ENCODE data around the gene BRD3OS. TPM values are rescaled to one million over a fixed set of nuclear protein-coding genes. Genes with fewer than 3 reads are reported as not detected.
A peak's percentile ranks its signal among the peaks of the same experiment; 100 is the strongest.

Gene BRD3OS
- total and polyA plus RNA-seq, 2 of the 4 experiments (the other 2 are of a cell fraction): 15.8 to 20.7 TPM

- DNase-seq: peak; percentile 37
- no peak overlapping the region for H3K4me3 ChIP-seq (ENCODE audit: insufficient read depth, low read depth, low read length)
Observed at GRCh38 chr9:133979273-133979920, 45.9 kb upstream of the BRD3OS start.

More at GRCh38 chr9:133979273-133979920, 45.9 kb upstream of the BRD3OS start:
- in situ Hi-C loops (cut with MboI; ENCODE audit: low sequenced_read_pairs): no loop called here
- no peak overlapping the region for H4K91ac ChIP-seq (ENCODE audit: insufficient read depth, low read depth, low read length)
- H3K9ac ChIP-seq (ENCODE audit: low read depth, low read length): no peak overlapping the region
- ChIA-PET POLR2A (ENCODE audit: unreplicated experiment) (no interaction called here), CTCF (no interaction called here)
- H2BK20ac ChIP-seq (ENCODE audit: low read depth, low read length): no peak overlapping the region
- H3K23ac ChIP-seq (ENCODE audit: low read depth, low read length): peak overlapping the region; percentile 60
- no peak overlapping the region for H3K18ac ChIP-seq (ENCODE audit: low read depth, low read length)
- peak overlapping the region; percentile 41; the same call in 1 of the 2 replicates for H3K4ac ChIP-seq (ENCODE audit: low read depth, low read length)
- WGBS, 2 experiments (ENCODE audit: extremely low coverage in 2 of 2, insufficient read length in 1 of 2): 20% methylated on average over 25 of the region's 37 CpGs; no CpG with 5 or more reads in 1 of the 2 experiments
- peak overlapping the region; percentile 69 for H2AK9ac ChIP-seq (replicated peaks; ENCODE audit: low read depth, low read length, poor library complexity)
- no peak overlapping the region for H3K27ac ChIP-seq (ENCODE audit: insufficient read depth, low read length)
- H2BK5ac ChIP-seq (ENCODE audit: low read depth, low read length, poor library complexity, severe bottlenecking): no peak overlapping the region
- no peak overlapping the region for H4K5ac ChIP-seq (ENCODE audit: low read depth, low read length)
- 0 out of 2 replicates have a peak, but pooled peaks cover 1% of the 10 kb centered on the region for H3K36me3 ChIP-seq (ENCODE audit: control insufficient read depth, insufficient read depth, low read length)
- peak; percentile 83 for ATAC-seq (ENCODE audit: low read depth)
- peaks cover 97% of the 10 kb centered on the region for H4K20me1 ChIP-seq (ENCODE audit: insufficient read depth, low read length)
- no peaks in the 10 kb centered on the region for H3K9me3 ChIP-seq (ENCODE audit: control insufficient read depth, insufficient read depth, low read length)
- H3K4me1 ChIP-seq (ENCODE audit: control insufficient read depth, insufficient read depth, low read length): peaks cover 25% of the 10 kb centered on the region
- peak overlapping the region; percentile 87 for H2AFZ ChIP-seq (replicated peaks; ENCODE audit: low read length, poor library complexity)
- peak; percentile 77; the same call in 1 of the 2 replicates for TF ChIP-seq MXI1 (IDR thresholded peaks at IDR 0.05; ENCODE audit: borderline replicate concordance, low read depth, low read length)
- TF ChIP-seq, protein P1, sequence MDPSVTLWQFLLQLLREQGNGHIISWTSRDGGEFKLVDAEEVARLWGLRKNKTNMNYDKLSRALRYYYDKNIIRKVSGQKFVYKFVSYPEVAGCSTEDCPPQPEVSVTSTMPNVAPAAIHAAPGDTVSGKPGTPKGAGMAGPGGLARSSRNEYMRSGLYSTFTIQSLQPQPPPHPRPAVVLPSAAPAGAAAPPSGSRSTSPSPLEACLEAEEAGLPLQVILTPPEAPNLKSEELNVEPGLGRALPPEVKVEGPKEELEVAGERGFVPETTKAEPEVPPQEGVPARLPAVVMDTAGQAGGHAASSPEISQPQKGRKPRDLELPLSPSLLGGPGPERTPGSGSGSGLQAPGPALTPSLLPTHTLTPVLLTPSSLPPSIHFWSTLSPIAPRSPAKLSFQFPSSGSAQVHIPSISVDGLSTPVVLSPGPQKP (IDR thresholded peaks at IDR 0.05; ENCODE audit: borderline replicate concordance, low read depth, low read length): no peak
- H2AK5ac ChIP-seq (ENCODE audit: low read depth, low read length): peak overlapping the region; percentile 10; the same call in 1 of the 2 replicates
- no peak overlapping the region for H2BK15ac ChIP-seq (ENCODE audit: low read depth, low read length)
- peak overlapping the region; percentile 15; the same call in 1 of the 2 replicates for H3K14ac ChIP-seq (replicated peaks; ENCODE audit: low read depth, low read length)
- H3K56ac ChIP-seq (ENCODE audit: extremely low read depth, insufficient read depth, low read length): no peak overlapping the region
- intact Hi-C loops (cut with micrococcal nuclease): no loop called here
- H3K4me2 ChIP-seq (ENCODE audit: low read depth, low read length): peak overlapping the region; percentile 22
- 0 out of 2 replicates have a peak overlapping the region, but pooled peaks have one; percentile 5 for H2BK120ac ChIP-seq (ENCODE audit: low read depth, low read length)
- no TSS peak for BruUV-seq (replicated peaks)
- no peaks in the 10 kb centered on the region for H3K27me3 ChIP-seq (ENCODE audit: control insufficient read depth, insufficient read depth, low read length)
- H3K9me1 ChIP-seq (ENCODE audit: insufficient read depth, low read length): peaks cover 15% of the 10 kb centered on the region
- dilution Hi-C loops (cut with HindIII; ENCODE audit: low sequenced_read_pairs, unreplicated experiment): no loop called here
- peaks cover 29 to 91% of the 10 kb centered on the region in 2 experiments for H3K79me1 ChIP-seq (ENCODE audit: low read depth in 1 of 2, low read length in 2 of 2)
- peak overlapping the region in 1 of 2 experiments; percentile 56; a peak in 1 of 4 replicates for H4K8ac ChIP-seq (ENCODE audit: low read depth in 2 of 2, low read length in 2 of 2)
